ENCODE measurements around the gene PRKCH. TPM values are rescaled to one million over a fixed set of nuclear protein-coding genes. Genes with fewer than 3 reads are reported as not detected.

Gene PRKCH
- total RNA-seq, 2 experiments from 2014 or later, result 0.85 to 2.3 TPM

DNA sequence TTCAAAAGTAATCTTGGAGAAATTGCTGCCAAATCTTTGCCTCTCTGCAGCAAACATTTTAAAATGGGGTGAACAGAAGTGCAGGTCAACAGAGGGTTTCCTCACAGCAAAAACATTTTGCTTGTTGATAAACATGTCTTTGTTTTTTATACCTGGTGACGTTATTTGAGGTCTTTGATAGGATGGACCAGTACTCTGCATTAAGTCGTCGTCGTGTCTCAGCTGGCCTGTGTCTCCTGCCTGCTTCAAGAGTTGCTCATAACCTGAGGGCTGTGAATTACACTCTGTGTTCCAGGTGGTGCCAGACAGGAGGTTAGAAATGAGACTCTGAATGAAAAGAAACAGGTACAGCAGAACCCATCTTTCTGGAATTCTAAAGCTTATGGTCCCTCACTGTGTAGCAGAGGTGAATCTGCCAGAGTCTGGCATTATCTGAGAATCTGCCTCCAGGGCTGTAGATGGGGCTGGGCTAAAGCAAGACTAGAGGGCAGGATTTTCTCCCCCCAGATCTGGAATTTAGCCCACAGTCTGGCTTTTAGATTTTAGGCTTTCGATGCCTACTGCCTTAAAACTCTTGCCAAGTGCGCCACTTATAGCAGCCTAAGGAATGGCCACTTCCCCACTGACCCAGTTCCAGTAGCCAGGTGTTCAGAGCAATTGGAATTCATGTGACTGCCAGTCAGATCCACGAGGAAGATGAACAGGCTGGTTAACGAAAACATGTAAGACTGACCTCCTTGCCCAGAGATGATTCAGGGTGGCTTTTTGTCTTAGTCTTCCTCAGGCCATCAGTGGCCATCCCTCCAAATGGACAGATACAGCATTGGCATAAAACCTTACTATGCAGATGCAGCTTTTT lies 161.2 kb downstream of the PRKCH start:
- no peak overlapping the region for H2AFZ ChIP-seq (ENCODE audit: low read length)
- H3K9me3 ChIP-seq (ENCODE audit: low read length), result no peaks in the 10 kb centered on the region
- H3K27ac ChIP-seq (ENCODE audit: low read depth, low read length, poor library complexity, severe bottlenecking), result no peak overlapping the region
- H3K4me2 ChIP-seq (ENCODE audit: low read length), result no peak overlapping the region
- no peaks in the 10 kb centered on the region for H3K79me2 ChIP-seq (ENCODE audit: insufficient read depth, low read depth, low read length)
- no peaks in the 10 kb centered on the region for H3K36me3 ChIP-seq (ENCODE audit: insufficient read depth, low read length)
- ChIA-PET CTCF (ENCODE audit: unreplicated experiment) (no interaction called here), POLR2A (interaction anchor here (0.7 to 15.1 kb wide), 5 partner anchors 7 to 742 kb away, joined by 3 to 333 read pairs (median 7); no protein-coding TSS in a partner anchor)
- H4K20me1 ChIP-seq (ENCODE audit: insufficient read depth, low read length), result no peaks in the 10 kb centered on the region
- no peaks in the 10 kb centered on the region for H3K9me2 ChIP-seq (ENCODE audit: insufficient read depth, low read length)
- no peak for TF ChIP-seq EZH2phosphoT487 (IDR thresholded peaks at IDR 0.05; ENCODE audit: borderline replicate concordance, low read depth, low read length)
- TF ChIP-seq, protein P1, sequence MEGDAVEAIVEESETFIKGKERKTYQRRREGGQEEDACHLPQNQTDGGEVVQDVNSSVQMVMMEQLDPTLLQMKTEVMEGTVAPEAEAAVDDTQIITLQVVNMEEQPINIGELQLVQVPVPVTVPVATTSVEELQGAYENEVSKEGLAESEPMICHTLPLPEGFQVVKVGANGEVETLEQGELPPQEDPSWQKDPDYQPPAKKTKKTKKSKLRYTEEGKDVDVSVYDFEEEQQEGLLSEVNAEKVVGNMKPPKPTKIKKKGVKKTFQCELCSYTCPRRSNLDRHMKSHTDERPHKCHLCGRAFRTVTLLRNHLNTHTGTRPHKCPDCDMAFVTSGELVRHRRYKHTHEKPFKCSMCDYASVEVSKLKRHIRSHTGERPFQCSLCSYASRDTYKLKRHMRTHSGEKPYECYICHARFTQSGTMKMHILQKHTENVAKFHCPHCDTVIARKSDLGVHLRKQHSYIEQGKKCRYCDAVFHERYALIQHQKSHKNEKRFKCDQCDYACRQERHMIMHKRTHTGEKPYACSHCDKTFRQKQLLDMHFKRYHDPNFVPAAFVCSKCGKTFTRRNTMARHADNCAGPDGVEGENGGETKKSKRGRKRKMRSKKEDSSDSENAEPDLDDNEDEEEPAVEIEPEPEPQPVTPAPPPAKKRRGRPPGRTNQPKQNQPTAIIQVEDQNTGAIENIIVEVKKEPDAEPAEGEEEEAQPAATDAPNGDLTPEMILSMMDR (conservative IDR thresholded peaks at IDR 0.05; ENCODE audit: low read length), result no peak
- no TSS peak for BruUV-seq (replicated peaks)
- H3K4me3 ChIP-seq (ENCODE audit: low read depth, low read length, poor library complexity, severe bottlenecking), result no peak overlapping the region
- H3K4me1 ChIP-seq (ENCODE audit: insufficient read depth, low read length, poor library complexity, severe bottlenecking), result peaks cover 43% of the 10 kb centered on the region
- DNase-seq (ENCODE audit: low spot score), result no peak
- intact Hi-C loops (cut with micrococcal nuclease; ENCODE audit: unreplicated experiment), result no loop called here

DNA sequence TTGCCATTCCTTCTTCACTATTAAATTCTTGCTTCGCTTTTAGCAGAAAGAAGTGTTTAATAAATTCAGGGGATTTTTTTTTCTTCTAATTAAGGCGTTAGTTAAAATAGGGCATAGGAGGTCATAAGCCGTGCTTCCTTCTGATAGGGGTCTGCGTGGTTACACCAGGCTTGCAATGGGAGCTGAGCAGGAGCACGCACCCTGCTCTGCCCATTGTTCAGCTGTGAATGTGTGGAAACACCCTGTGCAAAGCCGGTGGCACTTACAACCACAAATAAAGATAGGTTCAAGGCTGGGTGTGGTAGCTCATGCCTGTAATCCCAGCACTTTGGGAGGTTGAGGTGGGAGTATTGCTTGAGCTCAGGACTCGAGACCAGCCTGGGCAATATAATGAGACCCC lies 162.1 kb downstream of the PRKCH start:
- BruUV-seq (replicated peaks), result no TSS peak
- no peak overlapping the region for H3K4me3 ChIP-seq (ENCODE audit: low read depth, low read length, poor library complexity, severe bottlenecking)
- H2AFZ ChIP-seq (ENCODE audit: low read length), result no peak overlapping the region
- H3K79me2 ChIP-seq (ENCODE audit: insufficient read depth, low read depth, low read length), result no peaks in the 10 kb centered on the region
- CTCF ChIA-PET (ENCODE audit: unreplicated experiment), result no interaction called here
- H4K20me1 ChIP-seq (ENCODE audit: insufficient read depth, low read length), result no peaks in the 10 kb centered on the region
- H3K4me1 ChIP-seq (ENCODE audit: insufficient read depth, low read length, poor library complexity, severe bottlenecking), result peaks cover 34% of the 10 kb centered on the region
- no peak for DNase-seq (ENCODE audit: low spot score)
- H3K9me2 ChIP-seq (ENCODE audit: insufficient read depth, low read length), result no peaks in the 10 kb centered on the region
- no peak overlapping the region for H3K27ac ChIP-seq (ENCODE audit: low read depth, low read length, poor library complexity, severe bottlenecking)
- no peaks in the 10 kb centered on the region for H3K36me3 ChIP-seq (ENCODE audit: insufficient read depth, low read length)
- H3K4me2 ChIP-seq (ENCODE audit: low read length), result no peak overlapping the region
- TF ChIP-seq, protein P1 (conservative IDR thresholded peaks at IDR 0.05; ENCODE audit: low read length), result no peak
- no peak for TF ChIP-seq EZH2phosphoT487 (IDR thresholded peaks at IDR 0.05; ENCODE audit: borderline replicate concordance, low read depth, low read length)
- intact Hi-C loops (cut with micrococcal nuclease; ENCODE audit: unreplicated experiment), result no loop called here
- POLR2A ChIA-PET, result interaction anchor here (15.1 kb wide), 1 partner anchor 17 kb away, joined by 333 read pairs; no protein-coding TSS in a partner anchor
- H3K9me3 ChIP-seq (ENCODE audit: low read length), result no peaks in the 10 kb centered on the region

DNA sequence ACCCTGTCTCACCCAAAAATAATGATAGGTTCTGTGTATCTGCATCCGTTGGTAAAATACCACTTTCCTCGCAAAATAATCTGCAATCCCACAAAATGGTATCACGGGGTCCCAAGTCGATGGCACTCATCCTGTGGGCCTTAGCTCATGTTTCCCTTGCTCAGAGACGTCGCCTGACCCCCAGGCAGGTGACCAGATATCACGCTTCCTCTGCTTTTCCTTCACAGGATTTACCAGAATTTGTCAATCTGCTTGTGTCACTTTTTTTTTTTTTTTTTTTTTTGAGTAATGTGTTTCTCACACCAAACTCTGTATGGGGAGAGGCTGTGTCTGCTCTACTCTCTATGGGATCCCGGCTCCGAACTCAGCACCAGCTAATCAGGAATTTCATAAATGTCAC lies 162.7 kb downstream of the PRKCH start:
- H3K9me2 ChIP-seq (ENCODE audit: insufficient read depth, low read length), result no peaks in the 10 kb centered on the region
- no peak overlapping the region for H2AFZ ChIP-seq (ENCODE audit: low read length)
- no peak overlapping the region for H3K4me3 ChIP-seq (ENCODE audit: low read depth, low read length, poor library complexity, severe bottlenecking)
- no peaks in the 10 kb centered on the region for H3K9me3 ChIP-seq (ENCODE audit: low read length)
- H3K27ac ChIP-seq (ENCODE audit: low read depth, low read length, poor library complexity, severe bottlenecking), result no peak overlapping the region
- no peaks in the 10 kb centered on the region for H3K36me3 ChIP-seq (ENCODE audit: insufficient read depth, low read length)
- intact Hi-C loops (cut with micrococcal nuclease; ENCODE audit: unreplicated experiment), result no loop called here
- ChIA-PET POLR2A (interaction anchor here (1.7 to 15.1 kb wide), 2 partner anchors 11 to 16 kb away, joined by 6 to 333 read pairs; no protein-coding TSS in a partner anchor), CTCF (ENCODE audit: unreplicated experiment) (no interaction called here)
- no peak for DNase-seq (ENCODE audit: low spot score)
- H3K4me1 ChIP-seq (ENCODE audit: insufficient read depth, low read length, poor library complexity, severe bottlenecking), result peaks cover 28% of the 10 kb centered on the region
- no peak overlapping the region for H3K4me2 ChIP-seq (ENCODE audit: low read length)
- no peaks in the 10 kb centered on the region for H3K79me2 ChIP-seq (ENCODE audit: insufficient read depth, low read depth, low read length)
- no TSS peak for BruUV-seq (replicated peaks)
- no peak for TF ChIP-seq EZH2phosphoT487 (IDR thresholded peaks at IDR 0.05; ENCODE audit: borderline replicate concordance, low read depth, low read length)
- TF ChIP-seq, protein P1 (conservative IDR thresholded peaks at IDR 0.05; ENCODE audit: low read length), result no peak
- H4K20me1 ChIP-seq (ENCODE audit: insufficient read depth, low read length), result no peaks in the 10 kb centered on the region
